22Rv1 (cell line): ENCODE measurements around the gene SNRNP48.

ENCODE experiments used
- CTCF ChIP-seq: fragments of 450-650 bp; IDR thresholded peaks from 2 replicates; pipeline ENCODE4 v1.5.1; 2017; ENCODE audit warnings: mild to moderate bottlenecking
- ZFX ChIP-seq: fragments of 450-650 bp; IDR thresholded peaks from 2 replicates; pipeline ENCODE4 v1.6.1; 2017; ENCODE audit warnings: antibody characterized with exemption, borderline replicate concordance

- TF ChIP-seq CTCF (no peak), ZFX (no peak)
Observed at GRCh38 chr6:7542874-7543624, 46.9 kb upstream of the SNRNP48 start.
